OCI-LY3 (cell line): ENCODE data around the gene ZFAND3.

Experiments used
- CTCF ChIP-seq: fragments of 200-600, 300-600 bp; sonication (generic); IDR thresholded peaks from 2 replicates; pipeline ENCODE4 v1.5.1; 2014; ENCODE audit warnings: antibody characterized with exemption, low read length, low read depth
- EZH2phosphoT487 ChIP-seq: fragments of 200-600 bp; shearing (Covaris generic); IDR thresholded peaks from 2 replicates; pipeline ENCODE4 v1.6.1; 2018; ENCODE audit warnings: antibody characterized with exemption, mixed run types, low read depth

GRCh38 chr6:38168699-38169098, 349.2 kb downstream of the ZFAND3 start:
- TF ChIP-seq CTCF (no peak), EZH2phosphoT487 (no peak)
